Liver (tissue), 9 donors: ENCODE results near the gene DAB1. TPM values are rescaled to one million over a fixed set of nuclear protein-coding genes. Genes with fewer than 3 reads are reported as not detected.

Experiments used
- DNase-seq: peaks from one replicate; pipeline ENCODE4 v3.0.0-alpha.2; 2017; ENCODE audit warnings: low spot score
- H3K27ac ChIP-seq, 2 donors: one replicate each; pipeline ENCODE4 v1.7.0; 2013; ENCODE audit warnings: inconsistent platforms in 2 of 2, low read length in 2 of 2, control low read depth in 1 of 2, low read depth in 1 of 2, mild to moderate bottlenecking in 1 of 2
- H3K27me3 ChIP-seq, 4 donors: one replicate each; pipeline versions ENCODE4 v1.6.1 to v1.7.0; 2013; ENCODE audit warnings: low read length in 3 of 4, inconsistent platforms in 1 of 4, mild to moderate bottlenecking in 1 of 4, moderate library complexity in 1 of 4; ENCODE audit not compliant: control insufficient read depth in 4 of 4, insufficient read depth in 4 of 4
- H3K36me3 ChIP-seq, 4 donors: one replicate each; pipeline versions ENCODE4 v1.6.1 to v1.7.0; 2013; ENCODE audit warnings: low read length in 3 of 4, mild to moderate bottlenecking in 3 of 4, low read depth in 1 of 4, moderate library complexity in 1 of 4; ENCODE audit not compliant: control insufficient read depth in 4 of 4, insufficient read depth in 3 of 4
- H3K4me1 ChIP-seq, 4 donors: one replicate each; pipeline versions ENCODE4 v1.6.1 to v1.7.0; 2013; ENCODE audit warnings: low read length in 3 of 4, mild to moderate bottlenecking in 3 of 4, moderate library complexity in 1 of 4; ENCODE audit not compliant: control insufficient read depth in 4 of 4, insufficient read depth in 4 of 4
- H3K4me3 ChIP-seq, 3 donors: one replicate each; pipeline versions ENCODE4 v1.6.1 to v1.7.0; 2013; ENCODE audit warnings: low read length in 3 of 3, control low read depth in 1 of 3, low read depth in 1 of 3, mild to moderate bottlenecking in 1 of 3
- H3K9ac ChIP-seq, 2 donors: one replicate each; pipeline ENCODE4 v1.7.0; 2013; ENCODE audit warnings: low read length in 2 of 2, mild to moderate bottlenecking in 2 of 2, moderate library complexity in 2 of 2, control low read depth in 1 of 2, low read depth in 1 of 2
- H3K9me3 ChIP-seq, 4 donors: one replicate each; pipeline versions ENCODE4 v1.6.1 to v1.7.0; 2013; ENCODE audit warnings: low read length in 3 of 4; ENCODE audit not compliant: control insufficient read depth in 4 of 4
- ATF3 ChIP-seq: IDR thresholded peaks from 2 replicates; pipeline ENCODE4 v1.6.1; 2016; ENCODE audit warnings: antibody characterized with exemption
- EGR1 ChIP-seq, 2 donors: IDR thresholded peaks; 2 replicates each; pipeline ENCODE4 v1.6.1; 2016 to 2018; ENCODE audit warnings: antibody characterized with exemption in 2 of 2, low read depth in 2 of 2
- FOXA1 ChIP-seq: IDR thresholded peaks from 2 replicates; pipeline ENCODE4 v1.6.1; 2016; ENCODE audit warnings: antibody characterized with exemption
- FOXA2 ChIP-seq: IDR thresholded peaks from 2 replicates; pipeline ENCODE4 v1.6.1; 2016; ENCODE audit warnings: antibody characterized with exemption
- GABPA ChIP-seq, 2 donors: IDR thresholded peaks in 1 of 2; conservative IDR thresholded peaks in 1 of 2; 2 replicates each; pipeline ENCODE4 v1.6.1; 2016; ENCODE audit warnings: antibody characterized with exemption in 2 of 2, mild to moderate bottlenecking in 1 of 2, moderate library complexity in 1 of 2
- HNF4G ChIP-seq: IDR thresholded peaks from 2 replicates; pipeline ENCODE4 v1.6.1; 2016; ENCODE audit warnings: antibody characterized with exemption
- JUND ChIP-seq, 2 donors: IDR thresholded peaks; 2 replicates each; pipeline ENCODE4 v1.6.1; 2016; ENCODE audit warnings: antibody characterized with exemption in 2 of 2
- NR2F2 ChIP-seq: IDR thresholded peaks from 2 replicates; pipeline ENCODE4 v1.6.1; 2016; ENCODE audit warnings: antibody characterized with exemption
- RAD21 ChIP-seq, 2 donors: IDR thresholded peaks; 2 replicates each; pipeline ENCODE4 v1.6.1; 2016; ENCODE audit warnings: antibody characterized with exemption in 2 of 2, mild to moderate bottlenecking in 2 of 2
- REST ChIP-seq: IDR thresholded peaks from 2 replicates; pipeline ENCODE4 v1.6.1; 2016; ENCODE audit warnings: antibody characterized with exemption, mild to moderate bottlenecking
- RXRA ChIP-seq, 2 donors: IDR thresholded peaks; 2 replicates each; pipeline ENCODE4 v1.6.1; 2017 to 2018; ENCODE audit warnings: antibody characterized with exemption in 2 of 2, mild to moderate bottlenecking in 1 of 2
- SP1 ChIP-seq: IDR thresholded peaks from 2 replicates; pipeline ENCODE4 v1.6.1; 2018; ENCODE audit warnings: antibody characterized with exemption, mild to moderate bottlenecking
- TAF1 ChIP-seq: conservative IDR thresholded peaks from 2 replicates; pipeline ENCODE4 v1.6.1; 2016; ENCODE audit warnings: antibody characterized with exemption, mild to moderate bottlenecking
- YY1 ChIP-seq: IDR thresholded peaks from 2 replicates; pipeline ENCODE4 v1.6.1; 2016; ENCODE audit warnings: antibody characterized with exemption, mild to moderate bottlenecking
- ZBTB33 ChIP-seq: IDR thresholded peaks from 2 replicates; pipeline ENCODE4 v1.6.1; 2016; ENCODE audit warnings: antibody characterized with exemption
- WGBS: extraction: QIAGEN DNeasy Blood & Tissue Kit; methylation state at CpG from one replicate; pipeline ENCODE4 v1.1.7; 2013; 5-methylcytosine and 5-hydroxymethylcytosine counted together
- polyA plus RNA-seq, 2 donors: library from polyadenylated mRNA; stranded (reverse) in 1 of 2; unstranded in 1 of 2; fragments of 200-250 nt in 1 of 2; fragments of >200 nt in 1 of 2; fragmentation: Nextera tagmentation in 1 of 2; extraction: Ambion mirVana in 1 of 2; gene quantifications; one replicate each; pipeline versions ENCODE4 v1.2.1 to v1.2.3, GENCODE V29; 2013 to 2015
- total RNA-seq, 2 donors: library from RNA; depleted of rRNA; stranded (reverse); fragments of >200 nt; gene quantifications; one replicate each; pipeline ENCODE4 v1.2.3, GENCODE V29; 2014
- TF ChIP-seq, protein P1 (sequence below): IDR thresholded peaks from 2 replicates; pipeline ENCODE4 v1.6.1; 2016; ENCODE audit warnings: antibody characterized with exemption
- TF ChIP-seq, protein P2 (sequence below): fragments of 150-350 bp; IDR thresholded peaks from 2 replicates; pipeline ENCODE4 v1.5.1; 2017; ENCODE audit warnings: improper control_type of control experiment, low read depth, low read length; ENCODE audit not compliant: missing input control
- donor health status: healthy.
- donor health status: healthy.
- donor health status: healthy.
- donor health status: healthy.
- donor health status: healthy.

Gene DAB1
- total and polyA plus RNA-seq, 4 donors, result 0.54 to 1.7 (median 1.2) TPM

GRCh38 chr1:57319791-57320190 is 104.1 kb downstream of the DAB1 start:
- H3K4me1 ChIP-seq, result peaks cover 0 to 4% (median 1%) of the 10 kb centered on the region in 4 donors
- H3K9ac ChIP-seq, result no peak overlapping the region
- no peak overlapping the region for H3K4me3 ChIP-seq
- H3K9me3 ChIP-seq, result no peaks in the 10 kb centered on the region
- 80% methylated on average over 3 of the region's 3 CpGs for WGBS
- DNase-seq, result no peak
- no peak overlapping the region for H3K27ac ChIP-seq
- H3K27me3 ChIP-seq, result no peaks in the 10 kb centered on the region
- no peak for TF ChIP-seq SP1
- TF ChIP-seq ZBTB33, result no peak
- TF ChIP-seq YY1, result no peak
- TF ChIP-seq TAF1, result no peak
- TF ChIP-seq ATF3, result no peak
- TF ChIP-seq, protein P1, sequence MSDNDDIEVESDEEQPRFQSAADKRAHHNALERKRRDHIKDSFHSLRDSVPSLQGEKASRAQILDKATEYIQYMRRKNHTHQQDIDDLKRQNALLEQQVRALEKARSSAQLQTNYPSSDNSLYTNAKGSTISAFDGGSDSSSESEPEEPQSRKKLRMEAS, result no peak
- TF ChIP-seq RAD21 (IDR thresholded peaks at IDR 0.05), result no peak
- TF ChIP-seq JUND (IDR thresholded peaks at IDR 0.05), result no peak
- no peak for TF ChIP-seq FOXA1
- no peak for TF ChIP-seq REST
- no peak for TF ChIP-seq HNF4G
- no peak for TF ChIP-seq RXRA (IDR thresholded peaks at IDR 0.05)
- TF ChIP-seq NR2F2, result no peak
- no peak for TF ChIP-seq EGR1 (IDR thresholded peaks at IDR 0.05; ENCODE audit: low read depth in 2 of 2)
- TF ChIP-seq FOXA2, result no peak
- TF ChIP-seq, protein P2, sequence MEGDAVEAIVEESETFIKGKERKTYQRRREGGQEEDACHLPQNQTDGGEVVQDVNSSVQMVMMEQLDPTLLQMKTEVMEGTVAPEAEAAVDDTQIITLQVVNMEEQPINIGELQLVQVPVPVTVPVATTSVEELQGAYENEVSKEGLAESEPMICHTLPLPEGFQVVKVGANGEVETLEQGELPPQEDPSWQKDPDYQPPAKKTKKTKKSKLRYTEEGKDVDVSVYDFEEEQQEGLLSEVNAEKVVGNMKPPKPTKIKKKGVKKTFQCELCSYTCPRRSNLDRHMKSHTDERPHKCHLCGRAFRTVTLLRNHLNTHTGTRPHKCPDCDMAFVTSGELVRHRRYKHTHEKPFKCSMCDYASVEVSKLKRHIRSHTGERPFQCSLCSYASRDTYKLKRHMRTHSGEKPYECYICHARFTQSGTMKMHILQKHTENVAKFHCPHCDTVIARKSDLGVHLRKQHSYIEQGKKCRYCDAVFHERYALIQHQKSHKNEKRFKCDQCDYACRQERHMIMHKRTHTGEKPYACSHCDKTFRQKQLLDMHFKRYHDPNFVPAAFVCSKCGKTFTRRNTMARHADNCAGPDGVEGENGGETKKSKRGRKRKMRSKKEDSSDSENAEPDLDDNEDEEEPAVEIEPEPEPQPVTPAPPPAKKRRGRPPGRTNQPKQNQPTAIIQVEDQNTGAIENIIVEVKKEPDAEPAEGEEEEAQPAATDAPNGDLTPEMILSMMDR, result no peak
- H3K36me3 ChIP-seq, result no peaks in the 10 kb centered on the region

GRCh38 chr1:57319165-57319564 is 104.7 kb downstream of the DAB1 start:
- no peak overlapping the region for H3K9ac ChIP-seq
- 65% methylated on average over 4 of the region's 4 CpGs for WGBS
- no peak overlapping the region for H3K4me3 ChIP-seq
- no peak overlapping the region for H3K27ac ChIP-seq
- H3K27me3 ChIP-seq, result no peaks in the 10 kb centered on the region
- no peak for DNase-seq
- no peaks in the 10 kb centered on the region for H3K9me3 ChIP-seq
- H3K36me3 ChIP-seq, result no peaks in the 10 kb centered on the region
- no peaks in the 10 kb centered on the region for H3K4me1 ChIP-seq
- TF ChIP-seq ZBTB33, result no peak
- no peak for TF ChIP-seq SP1
- TF ChIP-seq REST, result no peak
- no peak for TF ChIP-seq NR2F2
- TF ChIP-seq GABPA (IDR thresholded peaks at IDR 0.05 in 1 of 2, conservative IDR thresholded peaks at IDR 0.05 in 1 of 2), result no peak
- no peak for TF ChIP-seq FOXA1
- TF ChIP-seq JUND (IDR thresholded peaks at IDR 0.05), result no peak
